Mesothelial cell of epicardium (in vitro differentiated cells): ENCODE data around the gene HBS1L. TPM values are rescaled to one million over a fixed set of nuclear protein-coding genes. Genes with fewer than 3 reads are reported as not detected.
A peak's percentile ranks its signal among the peaks of the same experiment; 100 is the strongest.

ENCODE experiments used
- DNase-seq, 2 experiments: peaks; one replicate each; pipeline ENCODE4 v3.0.0; 2021; ENCODE audit warnings: low spot score in 2 of 2; ENCODE audit not compliant: unreplicated experiment in 2 of 2
- H3K27ac Mint-ChIP-seq: 2 replicates; pipeline ENCODE4 v1.8.0; 2021; ENCODE audit warnings: mixed read lengths
- H3K27me3 Mint-ChIP-seq: 2 replicates; pipeline ENCODE4 v1.8.0; 2021; ENCODE audit warnings: low read depth, mixed read lengths
- H3K36me3 Mint-ChIP-seq: 2 replicates; pipeline ENCODE4 v1.8.0; 2021; ENCODE audit warnings: mixed read lengths
- H3K4me1 Mint-ChIP-seq: 2 replicates; pipeline ENCODE4 v1.8.0; 2021; ENCODE audit warnings: mixed read lengths
- H3K4me3 Mint-ChIP-seq: 2 replicates; pipeline ENCODE4 v1.8.0; 2021; ENCODE audit warnings: mild to moderate bottlenecking, moderate library complexity, mixed read lengths
- H3K9me3 Mint-ChIP-seq: 2 replicates; pipeline ENCODE4 v1.8.0; 2021; ENCODE audit warnings: mixed read lengths
- CTCF ChIP-seq: fragments of 200-600 bp; sonication (generic); IDR thresholded peaks from one replicate; pipeline ENCODE4 v1.5.0; 2021; ENCODE audit warnings: antibody characterized with exemption; ENCODE audit not compliant: unreplicated experiment
- microRNA-seq: library from miRNA; unstranded; fragments of <30 nt; microRNA quantifications from one replicate; pipeline ENCODE4 v1.2.0, GENCODE V29; 2021; ENCODE audit warnings: inconsistent platforms, mixed read lengths
- total RNA-seq: library from RNA; stranded (reverse); gene quantifications from 3 replicates; pipeline ENCODE4 v1.2.1, GENCODE V29; 2021

HBS1L gene
- total RNA-seq, 1 donor from 2014 or later = 75.7 TPM

- no peak overlapping the region for H3K4me3 Mint-ChIP-seq
- H3K4me1 Mint-ChIP-seq = no peaks in the 10 kb centered on the region
- no peaks in the 10 kb centered on the region for H3K9me3 Mint-ChIP-seq
- H3K27ac Mint-ChIP-seq = no peak overlapping the region
- no peaks in the 10 kb centered on the region for H3K36me3 Mint-ChIP-seq
- peaks cover 2% of the 10 kb centered on the region for H3K27me3 Mint-ChIP-seq
- TF ChIP-seq CTCF = no peak
- DNase-seq = no peak
Measured at GRCh38 chr6:134921276-134921675, 133.3 kb downstream of the HBS1L start.

- Mint-ChIP-seq H3K27ac (no peak overlapping the region), H3K36me3 (no peaks in the 10 kb centered on the region), H3K4me1 (no peaks in the 10 kb centered on the region), H3K9me3 (no peaks in the 10 kb centered on the region), H3K27me3 (peaks cover 2% of the 10 kb centered on the region), H3K4me3 (no peak overlapping the region)
- no peak for TF ChIP-seq CTCF
- DNase-seq = no peak
Measured at GRCh38 chr6:134920422-134920821, 134.2 kb downstream of the HBS1L start.

GRCh38 chr6:134918418-134918961 lies 136.1 kb downstream of the HBS1L start:
- Mint-ChIP-seq H3K4me1 (no peaks in the 10 kb centered on the region), H3K27ac (no peak overlapping the region), H3K4me3 (no peak overlapping the region), H3K36me3 (no peaks in the 10 kb centered on the region), H3K9me3 (peaks cover 7% of the 10 kb centered on the region), H3K27me3 (peaks cover 2% of the 10 kb centered on the region)
- TF ChIP-seq CTCF = no peak
- no peak for DNase-seq

GRCh38 chr6:134911547-134911946 lies 143.1 kb downstream of the HBS1L start:
- no peak overlapping the region for H3K27ac Mint-ChIP-seq
- H3K27me3 Mint-ChIP-seq = no peaks in the 10 kb centered on the region
- no peaks in the 10 kb centered on the region for H3K36me3 Mint-ChIP-seq
- H3K9me3 Mint-ChIP-seq = peaks cover 7% of the 10 kb centered on the region
- H3K4me1 Mint-ChIP-seq = peaks cover 33% of the 10 kb centered on the region
- no peak overlapping the region for H3K4me3 Mint-ChIP-seq
- no peak for DNase-seq
- no peak for TF ChIP-seq CTCF

- TF ChIP-seq CTCF = no peak
- Mint-ChIP-seq H3K27me3 (no peaks in the 10 kb centered on the region), H3K27ac (peak overlapping the region; percentile 52), H3K36me3 (no peaks in the 10 kb centered on the region), H3K9me3 (peaks cover 7% of the 10 kb centered on the region), H3K4me3 (no peak overlapping the region), H3K4me1 (peaks cover 33% of the 10 kb centered on the region)
- no peak for DNase-seq
Measured at GRCh38 chr6:134910593-134910935, 144.1 kb downstream of the HBS1L start.

Small RNAs within 50 kb of the gene (microRNA-seq; reads per million reads assigned to microRNA genes)
- not detected for gene MIR3662

Other genes starting within 250 kb of the HBS1L start
- 0.60 to 1.3 TPM (median 1.1 TPM) in 3 replicates for gene ALDH8A1, start 104.7 kb downstream of the HBS1L start, total RNA-seq
- gene MYB, start 126.5 kb upstream of the HBS1L start, total RNA-seq = 1.6 to 2.4 TPM (median 2.0 TPM) in 3 replicates